ENCODE data around the gene ZNF846.
A peak's percentile ranks its signal among the peaks of the same experiment; 100 is the strongest.
"Not testable (repeated sequence)": the region's sequence is repeated elsewhere in the genome, so short reads cannot be mapped to it uniquely, and the experiment has no call there.

The ZNF846 gene

GRCh38 chr19:9791552-9792205, 23.1 kb upstream of the ZNF846 start:
- no peak for TF ChIP-seq CTCF (conservative IDR thresholded peaks at IDR 0.05; ENCODE audit: low read depth)
- POLR2A ChIA-PET (ENCODE audit: low non-redundant PET), result no interaction called here
- peak; percentile 94 for DNase-seq (ENCODE audit: low spot score)
- H3K27ac ChIP-seq, result peak overlapping the region; percentile 80
- CTCF ChIA-PET, result no interaction called here

GRCh38 chr19:9791073-9791367, 22.5 kb upstream of the ZNF846 start:
- POLR2A ChIA-PET (ENCODE audit: low non-redundant PET); DNase-seq (ENCODE audit: low spot score): not testable (repeated sequence)
- CTCF ChIA-PET, result interaction anchor here (0.6 kb wide), 1 partner anchor 96 kb away, joined by 3 read pairs; no protein-coding TSS in a partner anchor
- H3K27ac ChIP-seq, result peak overlapping the region; percentile 72

- not testable (repeated sequence) for DNase-seq (ENCODE audit: low spot score); H3K27ac ChIP-seq
- ChIA-PET POLR2A (ENCODE audit: low non-redundant PET) (interaction anchor here (0.7 kb wide), 1 partner anchor 1481 kb away, joined by 3 read pairs; the partner anchor contains the start of gene CD320), CTCF (interaction anchor here (1.4 kb wide), 1 partner anchor 164 kb away, joined by 6 read pairs; no protein-coding TSS in a partner anchor)
Measured at GRCh38 chr19:9789579-9789978, 21.0 kb upstream of the ZNF846 start.

GRCh38 chr19:9789066-9789465, 20.5 kb upstream of the ZNF846 start:
- DNase-seq (ENCODE audit: low spot score), result no peak
- ChIA-PET POLR2A (ENCODE audit: low non-redundant PET) (no interaction called here), CTCF (interaction anchor here (1.1 kb wide), 1 partner anchor 202 kb away, joined by 4 read pairs; no protein-coding TSS in a partner anchor)
- TF ChIP-seq CTCF (conservative IDR thresholded peaks at IDR 0.05; ENCODE audit: low read depth), result no peak
- H3K27ac ChIP-seq, result no peak overlapping the region

- H3K27ac ChIP-seq; DNase-seq (ENCODE audit: low spot score); POLR2A ChIA-PET (ENCODE audit: low non-redundant PET): not testable (repeated sequence)
- CTCF ChIA-PET, result interaction anchor here (0.6 to 1.1 kb wide), 2 partner anchors 202 to 485 kb away, joined by 4 to 5 read pairs; no protein-coding TSS in a partner anchor
Measured at GRCh38 chr19:9788604-9789003, 20.1 kb upstream of the ZNF846 start.

- TF ChIP-seq CTCF (conservative IDR thresholded peaks at IDR 0.05; ENCODE audit: low read depth), result no peak
- CTCF ChIA-PET, result no interaction called here
- peak overlapping the region; percentile 92 for H3K27ac ChIP-seq
- POLR2A ChIA-PET (ENCODE audit: low non-redundant PET), result no interaction called here
- DNase-seq (ENCODE audit: low spot score), result no peak
Measured at GRCh38 chr19:9786819-9787218, 18.3 kb upstream of the ZNF846 start.

GRCh38 chr19:9786342-9786741, 17.8 kb upstream of the ZNF846 start:
- ChIA-PET CTCF (no interaction called here), POLR2A (ENCODE audit: low non-redundant PET) (no interaction called here)
- peak overlapping the region; percentile 92 for H3K27ac ChIP-seq
- DNase-seq (ENCODE audit: low spot score), result no peak
- TF ChIP-seq CTCF (conservative IDR thresholded peaks at IDR 0.05; ENCODE audit: low read depth), result no peak

GRCh38 chr19:9785367-9786331, 17.1 kb upstream of the ZNF846 start:
- TF ChIP-seq CTCF (conservative IDR thresholded peaks at IDR 0.05; ENCODE audit: low read depth), result no peak
- ChIA-PET CTCF (no interaction called here), POLR2A (ENCODE audit: low non-redundant PET) (interaction anchor here (0.6 kb wide), 1 partner anchor 132 kb away, joined by 4 read pairs; no protein-coding TSS in a partner anchor)
- DNase-seq (ENCODE audit: low spot score), result peak; percentile 97
- H3K27ac ChIP-seq, result peak overlapping the region; percentile 92

GRCh38 chr19:9784163-9784496, 15.6 kb upstream of the ZNF846 start:
- DNase-seq (ENCODE audit: low spot score); POLR2A ChIA-PET (ENCODE audit: low non-redundant PET); CTCF ChIA-PET: not testable (repeated sequence)
- peak overlapping the region; percentile 92 for H3K27ac ChIP-seq
